ENCODE measurements around the gene CELF6.

The CELF6 gene

DNA sequence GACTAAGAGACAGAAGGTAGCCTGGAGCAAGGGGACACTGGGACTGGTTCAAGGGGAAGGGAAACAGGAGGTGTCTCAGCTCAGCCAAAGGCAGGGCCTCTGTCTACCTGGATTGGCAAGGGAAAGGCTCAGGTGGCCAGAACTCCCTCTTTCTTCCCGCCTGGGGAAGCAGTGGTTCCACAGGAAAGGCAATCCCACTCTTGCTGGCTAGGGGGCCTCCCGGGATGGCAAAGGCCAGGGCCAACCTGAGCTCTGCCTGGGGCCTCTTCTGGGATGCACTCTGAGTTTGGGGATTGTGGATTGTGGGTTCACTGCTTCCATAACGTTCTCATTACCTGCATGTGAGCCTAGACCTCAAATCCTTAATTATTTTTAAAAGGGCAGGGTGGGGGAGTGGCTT is 34.6 kb downstream of the CELF6 start:
- no peak for ATAC-seq
- TF ChIP-seq RARB (CRISPR knock-in tag; IDR thresholded peaks at IDR 0.05): no peak
- TF ChIP-seq ARNTL (CRISPR knock-in tag; IDR thresholded peaks at IDR 0.05; ENCODE audit: borderline replicate concordance, low read depth): no peak
- TF ChIP-seq ZC3H10 (CRISPR knock-in tag; IDR thresholded peaks at IDR 0.05): no peak
- TF ChIP-seq TCF4 (CRISPR knock-in tag; IDR thresholded peaks at IDR 0.05; ENCODE audit: borderline replicate concordance): no peak
- no peak for TF ChIP-seq ZNF70 (CRISPR knock-in tag; IDR thresholded peaks at IDR 0.05)
- TF ChIP-seq, protein P1, sequence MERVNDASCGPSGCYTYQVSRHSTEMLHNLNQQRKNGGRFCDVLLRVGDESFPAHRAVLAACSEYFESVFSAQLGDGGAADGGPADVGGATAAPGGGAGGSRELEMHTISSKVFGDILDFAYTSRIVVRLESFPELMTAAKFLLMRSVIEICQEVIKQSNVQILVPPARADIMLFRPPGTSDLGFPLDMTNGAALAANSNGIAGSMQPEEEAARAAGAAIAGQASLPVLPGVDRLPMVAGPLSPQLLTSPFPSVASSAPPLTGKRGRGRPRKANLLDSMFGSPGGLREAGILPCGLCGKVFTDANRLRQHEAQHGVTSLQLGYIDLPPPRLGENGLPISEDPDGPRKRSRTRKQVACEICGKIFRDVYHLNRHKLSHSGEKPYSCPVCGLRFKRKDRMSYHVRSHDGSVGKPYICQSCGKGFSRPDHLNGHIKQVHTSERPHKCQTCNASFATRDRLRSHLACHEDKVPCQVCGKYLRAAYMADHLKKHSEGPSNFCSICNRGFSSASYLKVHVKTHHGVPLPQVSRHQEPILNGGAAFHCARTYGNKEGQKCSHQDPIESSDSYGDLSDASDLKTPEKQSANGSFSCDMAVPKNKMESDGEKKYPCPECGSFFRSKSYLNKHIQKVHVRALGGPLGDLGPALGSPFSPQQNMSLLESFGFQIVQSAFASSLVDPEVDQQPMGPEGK (CRISPR knock-in tag; IDR thresholded peaks at IDR 0.05; ENCODE audit: borderline replicate concordance): no peak
- TF ChIP-seq BACH2 (CRISPR knock-in tag; IDR thresholded peaks at IDR 0.05; ENCODE audit: borderline replicate concordance): no peak
- TF ChIP-seq, protein P2, sequence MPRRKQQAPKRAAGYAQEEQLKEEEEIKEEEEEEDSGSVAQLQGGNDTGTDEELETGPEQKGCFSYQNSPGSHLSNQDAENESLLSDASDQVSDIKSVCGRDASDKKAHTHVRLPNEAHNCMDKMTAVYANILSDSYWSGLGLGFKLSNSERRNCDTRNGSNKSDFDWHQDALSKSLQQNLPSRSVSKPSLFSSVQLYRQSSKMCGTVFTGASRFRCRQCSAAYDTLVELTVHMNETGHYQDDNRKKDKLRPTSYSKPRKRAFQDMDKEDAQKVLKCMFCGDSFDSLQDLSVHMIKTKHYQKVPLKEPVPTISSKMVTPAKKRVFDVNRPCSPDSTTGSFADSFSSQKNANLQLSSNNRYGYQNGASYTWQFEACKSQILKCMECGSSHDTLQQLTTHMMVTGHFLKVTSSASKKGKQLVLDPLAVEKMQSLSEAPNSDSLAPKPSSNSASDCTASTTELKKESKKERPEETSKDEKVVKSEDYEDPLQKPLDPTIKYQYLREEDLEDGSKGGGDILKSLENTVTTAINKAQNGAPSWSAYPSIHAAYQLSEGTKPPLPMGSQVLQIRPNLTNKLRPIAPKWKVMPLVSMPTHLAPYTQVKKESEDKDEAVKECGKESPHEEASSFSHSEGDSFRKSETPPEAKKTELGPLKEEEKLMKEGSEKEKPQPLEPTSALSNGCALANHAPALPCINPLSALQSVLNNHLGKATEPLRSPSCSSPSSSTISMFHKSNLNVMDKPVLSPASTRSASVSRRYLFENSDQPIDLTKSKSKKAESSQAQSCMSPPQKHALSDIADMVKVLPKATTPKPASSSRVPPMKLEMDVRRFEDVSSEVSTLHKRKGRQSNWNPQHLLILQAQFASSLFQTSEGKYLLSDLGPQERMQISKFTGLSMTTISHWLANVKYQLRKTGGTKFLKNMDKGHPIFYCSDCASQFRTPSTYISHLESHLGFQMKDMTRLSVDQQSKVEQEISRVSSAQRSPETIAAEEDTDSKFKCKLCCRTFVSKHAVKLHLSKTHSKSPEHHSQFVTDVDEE (CRISPR knock-in tag; IDR thresholded peaks at IDR 0.05): no peak
- no peak for TF ChIP-seq ESRRG (CRISPR knock-in tag; IDR thresholded peaks at IDR 0.05)
- no peak for TF ChIP-seq GLIS3 (CRISPR knock-in tag; IDR thresholded peaks at IDR 0.05)

DNA sequence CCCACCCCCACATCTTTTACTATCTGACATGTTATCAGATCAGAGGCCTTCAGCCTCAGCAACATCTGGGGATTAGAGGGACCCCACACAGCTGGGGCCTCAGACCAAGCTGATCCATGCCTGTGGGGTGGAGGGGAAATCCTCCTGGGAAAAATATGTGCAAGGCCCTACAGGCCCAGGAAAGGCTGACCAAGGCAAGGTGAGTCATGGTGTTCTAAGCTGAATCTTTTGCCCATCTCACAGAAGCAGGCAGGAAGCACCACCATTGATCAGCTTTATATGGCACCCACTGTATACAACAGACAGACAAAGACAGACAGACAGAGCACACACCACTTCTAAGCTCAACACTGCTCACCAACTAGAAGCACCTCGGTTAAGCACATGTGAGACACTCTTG is 35.2 kb downstream of the CELF6 start:
- TF ChIP-seq, protein P1 (CRISPR knock-in tag; IDR thresholded peaks at IDR 0.05; ENCODE audit: borderline replicate concordance): no peak
- TF ChIP-seq, protein P3, sequence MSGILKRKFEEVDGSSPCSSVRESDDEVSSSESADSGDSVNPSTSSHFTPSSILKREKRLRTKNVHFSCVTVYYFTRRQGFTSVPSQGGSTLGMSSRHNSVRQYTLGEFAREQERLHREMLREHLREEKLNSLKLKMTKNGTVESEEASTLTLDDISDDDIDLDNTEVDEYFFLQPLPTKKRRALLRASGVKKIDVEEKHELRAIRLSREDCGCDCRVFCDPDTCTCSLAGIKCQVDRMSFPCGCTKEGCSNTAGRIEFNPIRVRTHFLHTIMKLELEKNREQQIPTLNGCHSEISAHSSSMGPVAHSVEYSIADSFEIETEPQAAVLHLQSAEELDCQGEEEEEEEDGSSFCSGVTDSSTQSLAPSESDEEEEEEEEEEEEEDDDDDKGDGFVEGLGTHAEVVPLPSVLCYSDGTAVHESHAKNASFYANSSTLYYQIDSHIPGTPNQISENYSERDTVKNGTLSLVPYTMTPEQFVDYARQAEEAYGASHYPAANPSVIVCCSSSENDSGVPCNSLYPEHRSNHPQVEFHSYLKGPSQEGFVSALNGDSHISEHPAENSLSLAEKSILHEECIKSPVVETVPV (CRISPR knock-in tag; IDR thresholded peaks at IDR 0.05): no peak
- no peak for TF ChIP-seq BACH2 (CRISPR knock-in tag; IDR thresholded peaks at IDR 0.05; ENCODE audit: borderline replicate concordance)
- no peak for TF ChIP-seq ARNTL (CRISPR knock-in tag; IDR thresholded peaks at IDR 0.05; ENCODE audit: borderline replicate concordance, low read depth)
- TF ChIP-seq ZNF70 (CRISPR knock-in tag; IDR thresholded peaks at IDR 0.05): no peak
- TF ChIP-seq ISL1 (CRISPR knock-in tag; IDR thresholded peaks at IDR 0.05): no peak
- no peak for TF ChIP-seq PPARA (CRISPR knock-in tag; IDR thresholded peaks at IDR 0.05; ENCODE audit: borderline replicate concordance)
- TF ChIP-seq, protein P4, sequence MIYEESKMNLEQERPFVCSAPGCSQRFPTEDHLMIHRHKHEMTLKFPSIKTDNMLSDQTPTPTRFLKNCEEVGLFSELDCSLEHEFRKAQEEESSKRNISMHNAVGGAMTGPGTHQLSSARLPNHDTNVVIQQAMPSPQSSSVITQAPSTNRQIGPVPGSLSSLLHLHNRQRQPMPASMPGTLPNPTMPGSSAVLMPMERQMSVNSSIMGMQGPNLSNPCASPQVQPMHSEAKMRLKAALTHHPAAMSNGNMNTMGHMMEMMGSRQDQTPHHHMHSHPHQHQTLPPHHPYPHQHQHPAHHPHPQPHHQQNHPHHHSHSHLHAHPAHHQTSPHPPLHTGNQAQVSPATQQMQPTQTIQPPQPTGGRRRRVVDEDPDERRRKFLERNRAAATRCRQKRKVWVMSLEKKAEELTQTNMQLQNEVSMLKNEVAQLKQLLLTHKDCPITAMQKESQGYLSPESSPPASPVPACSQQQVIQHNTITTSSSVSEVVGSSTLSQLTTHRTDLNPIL (CRISPR knock-in tag; IDR thresholded peaks at IDR 0.05; ENCODE audit: low read depth): no peak
- TF ChIP-seq ZFP3 (CRISPR knock-in tag; IDR thresholded peaks at IDR 0.05): no peak
- no peak for TF ChIP-seq CSDC2 (CRISPR knock-in tag; IDR thresholded peaks at IDR 0.05)
- no peak for TF ChIP-seq ZNF565 (CRISPR knock-in tag; conservative IDR thresholded peaks at IDR 0.05; ENCODE audit: low read depth)
- TF ChIP-seq OSR1 (CRISPR knock-in tag; IDR thresholded peaks at IDR 0.05): no peak
- TF ChIP-seq, protein P2 (CRISPR knock-in tag; IDR thresholded peaks at IDR 0.05): no peak
- no peak for TF ChIP-seq ZNF8 (CRISPR knock-in tag; IDR thresholded peaks at IDR 0.05)
- TF ChIP-seq RARB (CRISPR knock-in tag; IDR thresholded peaks at IDR 0.05): no peak
- no peak for TF ChIP-seq ZC3H10 (CRISPR knock-in tag; IDR thresholded peaks at IDR 0.05)
- TF ChIP-seq TCF4 (CRISPR knock-in tag; IDR thresholded peaks at IDR 0.05; ENCODE audit: borderline replicate concordance): no peak
- ATAC-seq: no peak
